ENCODE results near the gene JARID2. TPM values are rescaled to one million over a fixed set of nuclear protein-coding genes. Genes with fewer than 3 reads are reported as not detected.
"Not testable (repeated sequence)": the region's sequence is repeated elsewhere in the genome, so short reads cannot be mapped to it uniquely, and the experiment has no call there.

The JARID2 gene
- total RNA-seq, 3 donors from 2014 or later: 10.5 to 13.9 (median 11.5) TPM

DNA sequence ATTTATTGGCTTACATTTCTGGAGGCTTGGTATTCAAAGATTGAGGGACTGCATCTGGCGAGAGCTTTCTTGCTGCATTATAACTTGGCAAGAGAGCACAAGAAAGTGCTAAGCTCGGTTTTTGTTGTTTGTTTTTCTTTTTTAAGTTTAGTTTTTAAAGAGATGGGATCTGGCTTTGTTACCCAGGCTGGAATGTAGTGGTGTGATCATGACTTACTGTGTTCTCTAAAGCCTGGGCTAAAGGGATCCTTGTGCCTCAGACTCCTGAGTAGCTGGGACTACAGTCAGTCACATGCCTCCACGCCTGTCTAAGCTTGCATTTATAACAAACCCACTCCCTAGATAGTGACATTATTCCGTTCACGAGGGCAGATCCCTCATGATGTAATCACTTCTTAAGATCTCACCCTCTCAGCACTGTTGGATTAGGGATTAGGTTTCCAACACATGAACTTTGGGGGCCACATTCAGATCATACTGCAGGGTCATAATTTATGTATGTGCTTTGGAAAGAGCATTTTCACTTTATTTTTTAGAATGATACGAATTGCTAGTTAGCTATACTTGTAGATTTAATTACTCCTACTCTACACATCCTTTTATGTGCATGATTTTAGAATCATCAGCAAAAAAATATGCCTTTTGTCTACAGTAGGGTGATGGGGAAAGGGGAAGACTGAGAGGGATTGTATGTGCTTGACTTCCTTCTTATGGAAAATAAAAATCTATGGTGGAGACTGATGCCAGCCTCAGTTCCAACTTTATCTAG is 167.8 kb downstream of the JARID2 start:
- intact Hi-C loops (cut with DNase I; ENCODE audit: low total_unique reads): no loop called here
- H3K27me3 ChIP-seq: no peaks in the 10 kb centered on the region
- TF ChIP-seq POLR2AphosphoS5 (IDR thresholded peaks at IDR 0.05) (no peak), POLR2A (IDR thresholded peaks at IDR 0.05) (no peak)
- TF ChIP-seq, protein P1, sequence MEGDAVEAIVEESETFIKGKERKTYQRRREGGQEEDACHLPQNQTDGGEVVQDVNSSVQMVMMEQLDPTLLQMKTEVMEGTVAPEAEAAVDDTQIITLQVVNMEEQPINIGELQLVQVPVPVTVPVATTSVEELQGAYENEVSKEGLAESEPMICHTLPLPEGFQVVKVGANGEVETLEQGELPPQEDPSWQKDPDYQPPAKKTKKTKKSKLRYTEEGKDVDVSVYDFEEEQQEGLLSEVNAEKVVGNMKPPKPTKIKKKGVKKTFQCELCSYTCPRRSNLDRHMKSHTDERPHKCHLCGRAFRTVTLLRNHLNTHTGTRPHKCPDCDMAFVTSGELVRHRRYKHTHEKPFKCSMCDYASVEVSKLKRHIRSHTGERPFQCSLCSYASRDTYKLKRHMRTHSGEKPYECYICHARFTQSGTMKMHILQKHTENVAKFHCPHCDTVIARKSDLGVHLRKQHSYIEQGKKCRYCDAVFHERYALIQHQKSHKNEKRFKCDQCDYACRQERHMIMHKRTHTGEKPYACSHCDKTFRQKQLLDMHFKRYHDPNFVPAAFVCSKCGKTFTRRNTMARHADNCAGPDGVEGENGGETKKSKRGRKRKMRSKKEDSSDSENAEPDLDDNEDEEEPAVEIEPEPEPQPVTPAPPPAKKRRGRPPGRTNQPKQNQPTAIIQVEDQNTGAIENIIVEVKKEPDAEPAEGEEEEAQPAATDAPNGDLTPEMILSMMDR (IDR thresholded peaks at IDR 0.05): no peak
- peaks cover 0 to 5% of the 10 kb centered on the region in 2 donors for H3K9me3 ChIP-seq
- no peak overlapping the region for H3K27ac ChIP-seq
- H3K4me1 ChIP-seq: no peaks in the 10 kb centered on the region
- DNase-seq (ENCODE audit: low spot score in 2 of 2): no peak
- H3K4me3 ChIP-seq: no peak overlapping the region
- H3K36me3 ChIP-seq: no peaks in the 10 kb centered on the region

DNA sequence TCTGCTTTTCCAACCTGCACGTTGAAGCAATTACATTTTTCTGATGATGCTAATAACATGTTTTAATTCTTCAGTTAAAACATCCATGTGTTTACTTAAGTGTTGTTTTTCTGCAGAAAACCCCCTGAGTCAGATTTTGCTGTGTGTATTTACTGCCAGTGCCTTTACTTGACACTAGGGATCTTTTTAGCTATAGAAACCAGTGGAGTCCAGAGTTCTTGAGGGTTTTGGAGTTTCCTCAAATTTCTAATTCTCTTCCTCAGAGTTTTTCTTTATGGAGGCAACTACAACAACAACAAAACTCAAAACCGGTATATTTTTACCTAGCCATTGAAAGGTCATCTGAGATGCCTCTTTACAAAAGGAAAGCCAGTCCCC is 168.4 kb downstream of the JARID2 start:
- TF ChIP-seq, protein P1 (IDR thresholded peaks at IDR 0.05): no peak
- TF ChIP-seq POLR2A (IDR thresholded peaks at IDR 0.05) (no peak), POLR2AphosphoS5 (IDR thresholded peaks at IDR 0.05) (no peak)
- no peak for DNase-seq (ENCODE audit: low spot score in 2 of 2)
- Histone ChIP-seq H3K9me3 (peaks cover under 1 to 5% of the 10 kb centered on the region in 2 donors), H3K27me3 (no peaks in the 10 kb centered on the region), H3K4me3 (no peak overlapping the region), H3K36me3 (no peaks in the 10 kb centered on the region), H3K4me1 (no peaks in the 10 kb centered on the region), H3K27ac (no peak overlapping the region)
- intact Hi-C loops (cut with DNase I; ENCODE audit: low total_unique reads): no loop called here

DNA sequence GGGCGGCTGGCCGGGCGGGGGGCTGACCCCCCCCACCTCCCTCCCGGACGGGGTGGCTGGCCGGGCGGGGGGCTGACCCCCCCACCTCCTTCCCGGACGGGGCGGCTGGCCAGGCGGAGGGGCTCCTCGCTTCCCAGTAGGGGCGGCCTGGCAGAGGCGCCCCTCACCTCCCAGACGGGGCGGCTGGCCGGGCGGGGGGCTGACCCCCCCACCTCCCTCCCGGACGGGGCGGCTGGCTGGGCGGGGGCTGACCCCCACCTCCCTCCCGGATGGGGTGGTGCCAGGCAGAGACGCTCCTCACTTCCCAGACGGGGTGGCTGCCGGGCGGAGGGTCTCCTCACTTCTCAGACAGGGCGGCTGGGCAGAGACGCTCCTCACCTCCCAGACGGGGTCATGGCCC is 169.8 kb downstream of the JARID2 start:
- H3K27me3 ChIP-seq; H3K36me3 ChIP-seq; H3K9me3 ChIP-seq; H3K27ac ChIP-seq; H3K4me1 ChIP-seq; DNase-seq (ENCODE audit: low spot score in 2 of 2); H3K4me3 ChIP-seq: not testable (repeated sequence)
- intact Hi-C loops (cut with DNase I; ENCODE audit: low total_unique reads): loop anchor here (5.0 kb wide), 1 partner anchor 1603 kb away; the partner anchor contains the start of gene MCUR1

DNA sequence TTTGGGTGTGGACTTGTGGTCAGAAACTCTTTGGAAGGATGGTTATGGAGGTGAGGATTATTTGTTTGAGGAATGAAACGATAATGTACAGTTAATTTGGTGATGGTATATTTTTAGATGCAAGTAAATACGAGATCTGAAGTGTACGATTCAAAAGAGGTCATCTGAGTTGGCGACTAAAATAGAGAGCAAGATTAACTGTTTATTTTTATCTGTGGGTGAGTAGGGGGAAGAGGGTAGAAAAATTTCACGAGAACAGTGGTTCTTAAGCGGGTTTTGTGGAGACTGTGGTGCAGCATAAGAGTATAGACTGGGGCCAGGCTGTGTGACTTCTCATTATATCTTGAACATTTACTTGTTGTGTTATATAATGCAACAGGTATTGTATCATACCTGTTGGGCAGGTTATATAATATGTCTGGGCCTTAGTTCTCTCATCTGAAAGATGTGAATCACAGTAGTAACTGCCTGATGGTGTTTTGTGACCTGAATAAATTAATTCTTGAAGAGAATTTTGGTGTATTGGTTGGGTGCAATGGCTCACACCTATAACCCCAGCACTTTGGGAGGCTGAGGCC is 171.2 kb downstream of the JARID2 start:
- Histone ChIP-seq H3K4me3 (no peak overlapping the region), H3K4me1 (no peaks in the 10 kb centered on the region), H3K9me3 (peaks cover 5 to 9% of the 10 kb centered on the region in 2 donors), H3K36me3 (no peaks in the 10 kb centered on the region), H3K27ac (no peak overlapping the region), H3K27me3 (no peaks in the 10 kb centered on the region)
- TF ChIP-seq POLR2AphosphoS5 (IDR thresholded peaks at IDR 0.05) (no peak), POLR2A (IDR thresholded peaks at IDR 0.05) (no peak)
- TF ChIP-seq, protein P1 (IDR thresholded peaks at IDR 0.05): no peak
- intact Hi-C loops (cut with DNase I; ENCODE audit: low total_unique reads): loop anchor here (5.0 kb wide), 1 partner anchor 1605 kb away; the partner anchor contains the start of gene MCUR1
- DNase-seq (ENCODE audit: low spot score in 2 of 2): no peak

DNA sequence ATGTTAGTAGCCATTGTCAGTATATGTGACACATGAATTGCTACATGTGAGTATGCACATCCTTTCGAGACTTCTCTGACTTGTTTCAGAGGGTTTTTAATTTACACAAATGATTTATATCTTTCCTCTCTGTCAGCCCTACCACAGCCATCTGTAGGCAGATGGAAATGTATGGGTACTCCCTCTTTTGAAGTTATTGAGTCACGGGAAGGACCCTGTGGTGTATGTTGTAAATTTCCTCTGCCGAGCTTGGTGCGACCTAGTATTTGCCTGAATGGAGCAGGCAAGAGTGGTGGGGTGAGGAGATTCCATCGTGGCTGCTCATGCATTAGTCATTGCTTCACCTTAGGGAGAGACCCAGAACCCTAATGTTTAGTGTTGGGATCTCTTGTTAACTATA is 171.9 kb downstream of the JARID2 start:
- H3K4me3 ChIP-seq: no peak overlapping the region
- intact Hi-C loops (cut with DNase I; ENCODE audit: low total_unique reads): loop anchor here (5.0 kb wide), 1 partner anchor 1606 kb away; the partner anchor contains the start of gene MCUR1

More for the DNA sequence above, 171.9 kb downstream of the JARID2 start:
- Histone ChIP-seq H3K4me1 (no peaks in the 10 kb centered on the region), H3K9me3 (peaks cover 5 to 9% of the 10 kb centered on the region in 2 donors), H3K27me3 (no peaks in the 10 kb centered on the region), H3K36me3 (no peaks in the 10 kb centered on the region), H3K27ac (no peak overlapping the region)
- TF ChIP-seq, protein P1 (IDR thresholded peaks at IDR 0.05): no peak
- TF ChIP-seq POLR2A (IDR thresholded peaks at IDR 0.05) (no peak), POLR2AphosphoS5 (IDR thresholded peaks at IDR 0.05) (no peak)
- DNase-seq (ENCODE audit: low spot score in 2 of 2): no peak

Measured in breast epithelium (tissue), 4 donors.